Measurements from ENCODE around the gene PDSS2.

GRCh38 chr6:107280791-107281190 is 178.6 kb downstream of the PDSS2 start:
- TF ChIP-seq REST (IDR thresholded peaks at IDR 0.05; ENCODE audit: insufficient read depth in 1 of 2, low read depth in 2 of 2, low read length in 1 of 2) (no peak), POLR2AphosphoS5 (IDR thresholded peaks at IDR 0.05; ENCODE audit: low read depth, low read length) (no peak), SIN3A (IDR thresholded peaks at IDR 0.05; ENCODE audit: borderline replicate concordance, insufficient read depth, low read depth, low read length) (no peak)
- TF ChIP-seq, protein P1, sequence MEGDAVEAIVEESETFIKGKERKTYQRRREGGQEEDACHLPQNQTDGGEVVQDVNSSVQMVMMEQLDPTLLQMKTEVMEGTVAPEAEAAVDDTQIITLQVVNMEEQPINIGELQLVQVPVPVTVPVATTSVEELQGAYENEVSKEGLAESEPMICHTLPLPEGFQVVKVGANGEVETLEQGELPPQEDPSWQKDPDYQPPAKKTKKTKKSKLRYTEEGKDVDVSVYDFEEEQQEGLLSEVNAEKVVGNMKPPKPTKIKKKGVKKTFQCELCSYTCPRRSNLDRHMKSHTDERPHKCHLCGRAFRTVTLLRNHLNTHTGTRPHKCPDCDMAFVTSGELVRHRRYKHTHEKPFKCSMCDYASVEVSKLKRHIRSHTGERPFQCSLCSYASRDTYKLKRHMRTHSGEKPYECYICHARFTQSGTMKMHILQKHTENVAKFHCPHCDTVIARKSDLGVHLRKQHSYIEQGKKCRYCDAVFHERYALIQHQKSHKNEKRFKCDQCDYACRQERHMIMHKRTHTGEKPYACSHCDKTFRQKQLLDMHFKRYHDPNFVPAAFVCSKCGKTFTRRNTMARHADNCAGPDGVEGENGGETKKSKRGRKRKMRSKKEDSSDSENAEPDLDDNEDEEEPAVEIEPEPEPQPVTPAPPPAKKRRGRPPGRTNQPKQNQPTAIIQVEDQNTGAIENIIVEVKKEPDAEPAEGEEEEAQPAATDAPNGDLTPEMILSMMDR (IDR thresholded peaks at IDR 0.05), result no peak

All from Panc1 (cell line).